AG04449 (cell line): Measurements from ENCODE around the gene DPP7.

Experiments
- CTCF ChIA-PET: fragments of 350-600 bp; formaldehyde crosslinking; extraction: SDS; loops from one replicate; lab custom pipeline; 2021; ENCODE audit warnings: antibody characterized with exemption; lab: Yijun Ruan, JAX
- POLR2A ChIA-PET: fragments of 400-600, 350-600 bp; formaldehyde crosslinking; extraction: SDS; loops from one replicate; lab custom pipeline; 2020; ENCODE audit warnings: antibody characterized with exemption, inconsistent platforms; lab: Yijun Ruan, JAX
- DNase-seq: peaks from one replicate; pipeline ENCODE4 v3.0.0-alpha.2; 2010; ENCODE audit warnings: low read depth, low spot score
- H3K4me3 ChIP-seq: 2 replicates; pipeline ENCODE4 v1.5.1; 2011; ENCODE audit warnings: low read depth, mild to moderate bottlenecking, control low read depth, low read length
- CTCF ChIP-seq: IDR thresholded peaks from one replicate; pipeline ENCODE4 v1.5.1; 2011; ENCODE audit warnings: mild to moderate bottlenecking, moderate library complexity, low read length, control low read depth, inconsistent platforms; ENCODE audit not compliant: insufficient read depth; ENCODE audit errors: missing control alignments

The DPP7 gene

GRCh38 chr9:137095664-137096517 is 18.6 kb downstream of the DPP7 start:
- TF ChIP-seq CTCF: peak; percentile 2
- CTCF ChIA-PET: interaction anchor here (0.7 to 1.7 kb wide), 4 partner anchors 9 to 32 kb away, joined by 3 to 4 read pairs (median 3); partner anchors contain the start of gene MAN1B1
- POLR2A ChIA-PET: no interaction called here

GRCh38 chr9:137089232-137089947 is 25.1 kb downstream of the DPP7 start:
- POLR2A ChIA-PET: no interaction called here
- TF ChIP-seq CTCF: no peak
- H3K4me3 ChIP-seq: no peak overlapping the region
- CTCF ChIA-PET: interaction anchor here (0.8 to 17.0 kb wide), 4 partner anchors 21 to 304 kb away, joined by 3 to 208 read pairs (median 5); partner anchors contain the start of genes ABCA2 and SAPCD2
- DNase-seq: no peak

More at GRCh38 chr9:137095664-137096517, 18.6 kb downstream of the DPP7 start:
- DNase-seq: no peak
- no peak overlapping the region for H3K4me3 ChIP-seq

GRCh38 chr9:137088121-137088520 is 26.4 kb downstream of the DPP7 start:
- ChIA-PET CTCF (interaction anchor here (1.0 to 17.0 kb wide), 5 partner anchors 20 to 302 kb away, joined by 3 to 208 read pairs (median 4); partner anchors contain the start of genes ABCA2 and SAPCD2), POLR2A (interaction anchor here (0.6 to 2.6 kb wide), 2 partner anchors 152 to 194 kb away, joined by 4 to 17 read pairs; partner anchors contain the start of gene TUBB4B)
- no peak for TF ChIP-seq CTCF
- DNase-seq: no peak
- peak overlapping the region; percentile 78 for H3K4me3 ChIP-seq

GRCh38 chr9:137087409-137087925 is 27.1 kb downstream of the DPP7 start:
- CTCF ChIA-PET: interaction anchor here (0.8 to 17.0 kb wide), 8 partner anchors 19 to 361 kb away, joined by 3 to 208 read pairs (median 6); partner anchors contain the start of genes ABCA2, NPDC1 and SAPCD2
- DNase-seq: no peak
- peak overlapping the region; percentile 78 for H3K4me3 ChIP-seq
- POLR2A ChIA-PET: interaction anchor here (0.6 to 2.6 kb wide), 6 partner anchors 16 to 193 kb away, joined by 3 to 17 read pairs (median 4); partner anchors contain the start of gene TUBB4B
- no peak for TF ChIP-seq CTCF

- POLR2A ChIA-PET: interaction anchor here (0.6 to 2.6 kb wide), 10 partner anchors 10 to 359 kb away, joined by 3 to 17 read pairs (median 3); partner anchors contain the start of genes SAPCD2, TUBB4B and UAP1L1
- CTCF ChIA-PET: interaction anchor here (0.6 to 17.0 kb wide), 10 partner anchors 9 to 360 kb away, joined by 3 to 208 read pairs (median 4); partner anchors contain the start of genes NPDC1, SAPCD2 and UAP1L1
- DNase-seq: peak; percentile 85
- peak within 1 kb of the TSS; percentile 78 for H3K4me3 ChIP-seq
- TF ChIP-seq CTCF: no peak
Observed at GRCh38 chr9:137086531-137087408, 27.8 kb downstream of the DPP7 start, which contains the start of gene MAN1B1. MAN1B1 (plus strand) TSS chr9:137086985; CDS start chr9:137087000, 15 bp downstream.
